WTC11 (cell line): Measurements from ENCODE around the gene RASAL2. TPM values are rescaled to one million over a fixed set of nuclear protein-coding genes. Genes with fewer than 3 reads are reported as not detected.
A peak's percentile ranks its signal among the peaks of the same experiment; 100 is the strongest.

Experiments used
- ATAC-seq: fragments of 200-7000 bp; cut with Tn5 transposase; 2 replicates; pipeline ENCODE4 v1.10.0; 2021; ENCODE audit warnings: mild to moderate bottlenecking, moderate library complexity
- CTCF ChIA-PET: fragments of 300-600 bp; sonication (Branson Sonifier 250); formaldehyde crosslinking; loops from one replicate; lab custom pipeline; 2021; ENCODE audit warnings: antibody characterized with exemption; lab: Charles Lee
- POLR2A ChIA-PET: fragments of 350-600 bp; sonication (Branson Sonifier 250); formaldehyde crosslinking; loops from one replicate; lab custom pipeline; 2021; ENCODE audit warnings: antibody characterized with exemption; lab: Charles Lee
- DNase-seq: peaks from one replicate; pipeline ENCODE4 v3.0.0; 2021; ENCODE audit warnings: low spot score
- H3K27ac Mint-ChIP-seq: 2 replicates; pipeline ENCODE4 v1.8.0; 2021; ENCODE audit warnings: mixed read lengths
- H3K27me3 Mint-ChIP-seq: 2 replicates; pipeline ENCODE4 v1.8.0; 2021; ENCODE audit warnings: low read depth, mild to moderate bottlenecking, moderate library complexity, mixed read lengths
- H3K36me3 Mint-ChIP-seq: 2 replicates; pipeline ENCODE4 v1.8.0; 2021; ENCODE audit warnings: mixed read lengths
- H3K4me1 Mint-ChIP-seq: 2 replicates; pipeline ENCODE4 v1.8.0; 2022; ENCODE audit warnings: mixed read lengths
- H3K4me3 Mint-ChIP-seq: 2 replicates; pipeline ENCODE4 v1.8.0; 2021; ENCODE audit warnings: mild to moderate bottlenecking, moderate library complexity, mixed read lengths
- H3K9me3 Mint-ChIP-seq: 2 replicates; pipeline ENCODE4 v1.8.0; 2021; ENCODE audit warnings: mixed read lengths
- ATF2 ChIP-seq: sonication (generic); formaldehyde crosslinking; IDR thresholded peaks from 2 replicates; pipeline ENCODE4 v1.8.1; 2022; ENCODE audit warnings: low read depth, missing genetic modification reagents, borderline replicate concordance
- CREM ChIP-seq: sonication (generic); formaldehyde crosslinking; IDR thresholded peaks from 2 replicates; pipeline ENCODE4 v1.8.1; 2022; ENCODE audit warnings: mild to moderate bottlenecking, missing genetic modification reagents, moderate library complexity
- CTCF ChIP-seq: fragments of 200-600 bp; IDR thresholded peaks from 2 replicates; pipeline ENCODE4 v1.8.0; 2022; ENCODE audit warnings: antibody characterized with exemption
- ELF4 ChIP-seq: sonication (generic); formaldehyde crosslinking; IDR thresholded peaks from 2 replicates; pipeline ENCODE4 v1.8.1; 2022; ENCODE audit warnings: low read depth, mild to moderate bottlenecking, moderate library complexity, missing genetic modification reagents
- ESRRA ChIP-seq: sonication (generic); formaldehyde crosslinking; IDR thresholded peaks from 2 replicates; pipeline ENCODE4 v1.8.1; 2022; ENCODE audit warnings: mild to moderate bottlenecking, missing genetic modification reagents, borderline replicate concordance
- ETV6 ChIP-seq: sonication (generic); formaldehyde crosslinking; IDR thresholded peaks from 2 replicates; pipeline ENCODE4 v1.8.1; 2022; ENCODE audit warnings: mild to moderate bottlenecking, missing genetic modification reagents
- FOXK1 ChIP-seq: sonication (generic); formaldehyde crosslinking; IDR thresholded peaks from 2 replicates; pipeline ENCODE4 v1.8.0; 2022; ENCODE audit warnings: mild to moderate bottlenecking, moderate library complexity, missing genetic modification reagents
- GTF2I ChIP-seq: fragments of 250-450 bp; sonication (Bioruptor Pico); conservative IDR thresholded peaks from 2 replicates; pipeline ENCODE4 v1.4.0; 2021; ENCODE audit warnings: mild to moderate bottlenecking
- JUN ChIP-seq: sonication (generic); formaldehyde crosslinking; IDR thresholded peaks from 2 replicates; pipeline ENCODE4 v1.8.0; 2023; ENCODE audit warnings: mild to moderate bottlenecking, missing genetic modification reagents
- KAT7 ChIP-seq: sonication (generic); formaldehyde crosslinking; IDR thresholded peaks from 2 replicates; pipeline ENCODE4 v1.8.1; 2023; ENCODE audit warnings: missing genetic modification reagents, mild to moderate bottlenecking, borderline replicate concordance
- MAX ChIP-seq: sonication (generic); formaldehyde crosslinking; IDR thresholded peaks from 2 replicates; pipeline ENCODE4 v1.8.0; 2022; ENCODE audit warnings: mild to moderate bottlenecking, missing genetic modification reagents
- MLX ChIP-seq: sonication (generic); formaldehyde crosslinking; IDR thresholded peaks from 2 replicates; pipeline ENCODE4 v1.8.1; 2023; ENCODE audit warnings: mild to moderate bottlenecking, missing genetic modification reagents, moderate library complexity
- NFE2L1 ChIP-seq: sonication (generic); formaldehyde crosslinking; IDR thresholded peaks from 2 replicates; pipeline ENCODE4 v1.8.1; 2023; ENCODE audit warnings: missing genetic modification reagents
- SMAD3 ChIP-seq: sonication (generic); formaldehyde crosslinking; IDR thresholded peaks from 2 replicates; pipeline ENCODE4 v1.8.0; 2022; ENCODE audit warnings: missing genetic modification reagents, mild to moderate bottlenecking, borderline replicate concordance
- SOX15 ChIP-seq: fragments of 250-450 bp; sonication (Bioruptor Pico); IDR thresholded peaks from 2 replicates; pipeline ENCODE4 v1.9.0; 2021; ENCODE audit warnings: mild to moderate bottlenecking
- STAT6 ChIP-seq: sonication (generic); formaldehyde crosslinking; conservative IDR thresholded peaks from 2 replicates; pipeline ENCODE4 v1.8.1; 2023; ENCODE audit warnings: mild to moderate bottlenecking, low read depth, missing genetic modification reagents, moderate library complexity
- TCF7 ChIP-seq: sonication (generic); formaldehyde crosslinking; IDR thresholded peaks from 2 replicates; pipeline ENCODE4 v1.8.0; 2022; ENCODE audit warnings: mild to moderate bottlenecking, low read depth, missing genetic modification reagents, moderate library complexity
- ZNF138 ChIP-seq: sonication (generic); formaldehyde crosslinking; conservative IDR thresholded peaks from 2 replicates; pipeline ENCODE4 v1.8.1; 2022; ENCODE audit warnings: mild to moderate bottlenecking, moderate library complexity, missing genetic modification reagents
- ZNF232 ChIP-seq: sonication (generic); formaldehyde crosslinking; IDR thresholded peaks from 2 replicates; pipeline ENCODE4 v1.8.0; 2022; ENCODE audit warnings: mild to moderate bottlenecking, missing genetic modification reagents
- ZNF423 ChIP-seq: fragments of 250-450 bp; sonication (Bioruptor Pico); IDR thresholded peaks from 2 replicates; pipeline ENCODE4 v2.1.2; 2022; ENCODE audit warnings: mild to moderate bottlenecking, moderate library complexity
- ZSCAN18 ChIP-seq: fragments of 250-450 bp; sonication (Bioruptor Pico); IDR thresholded peaks from 2 replicates; pipeline ENCODE4 v2.1.2; 2022; ENCODE audit warnings: mild to moderate bottlenecking, moderate library complexity
- total RNA-seq: library from RNA; stranded (reverse); gene quantifications from 3 replicates; pipeline ENCODE4 v1.2.3, GENCODE V29; 2021
- TF ChIP-seq, protein P1 (sequence below): sonication (generic); formaldehyde crosslinking; IDR thresholded peaks from 2 replicates; pipeline ENCODE4 v1.8.1; 2022; ENCODE audit warnings: missing genetic modification reagents, borderline replicate concordance
- TF ChIP-seq, protein P2 (sequence below): fragments of 250-450 bp; sonication (Bioruptor Pico); IDR thresholded peaks from 2 replicates; pipeline ENCODE4 v1.9.0; 2021; ENCODE audit warnings: mild to moderate bottlenecking

The RASAL2 gene
- total RNA-seq, 1 experiment from 2014 or later, result 29.5 TPM

GRCh38 chr1:178367151-178367550 lies 273.2 kb downstream of the RASAL2 start:
- CTCF ChIA-PET, result interaction anchor here (1.8 kb wide), 1 partner anchor 13 kb away, joined by 7 read pairs; no protein-coding TSS in a partner anchor
- ATAC-seq (no peak), DNase-seq (no peak)
- H3K36me3 Mint-ChIP-seq, result no peaks in the 10 kb centered on the region
- no peaks in the 10 kb centered on the region for H3K27me3 Mint-ChIP-seq
- peak overlapping the region; percentile 70; the same call in 1 of the 2 replicates for H3K27ac Mint-ChIP-seq
- H3K9me3 Mint-ChIP-seq, result no peaks in the 10 kb centered on the region
- no peak overlapping the region for H3K4me3 Mint-ChIP-seq
- H3K4me1 Mint-ChIP-seq, result peaks cover 2% of the 10 kb centered on the region; the same call in 1 of the 2 replicates
- TF ChIP-seq MLX (no peak), NFE2L1 (CRISPR knock-in tag) (no peak), KAT7 (no peak), CREM (CRISPR knock-in tag) (no peak), ESRRA (no peak), ZNF138 (CRISPR knock-in tag) (no peak), ZNF232 (CRISPR knock-in tag) (no peak), STAT6 (CRISPR knock-in tag) (no peak), TCF7 (CRISPR knock-in tag) (no peak), ZSCAN18 (CRISPR knock-in tag) (no peak), ETV6 (CRISPR knock-in tag) (no peak), ELF4 (CRISPR knock-in tag) (no peak)
- TF ChIP-seq, protein P1, sequence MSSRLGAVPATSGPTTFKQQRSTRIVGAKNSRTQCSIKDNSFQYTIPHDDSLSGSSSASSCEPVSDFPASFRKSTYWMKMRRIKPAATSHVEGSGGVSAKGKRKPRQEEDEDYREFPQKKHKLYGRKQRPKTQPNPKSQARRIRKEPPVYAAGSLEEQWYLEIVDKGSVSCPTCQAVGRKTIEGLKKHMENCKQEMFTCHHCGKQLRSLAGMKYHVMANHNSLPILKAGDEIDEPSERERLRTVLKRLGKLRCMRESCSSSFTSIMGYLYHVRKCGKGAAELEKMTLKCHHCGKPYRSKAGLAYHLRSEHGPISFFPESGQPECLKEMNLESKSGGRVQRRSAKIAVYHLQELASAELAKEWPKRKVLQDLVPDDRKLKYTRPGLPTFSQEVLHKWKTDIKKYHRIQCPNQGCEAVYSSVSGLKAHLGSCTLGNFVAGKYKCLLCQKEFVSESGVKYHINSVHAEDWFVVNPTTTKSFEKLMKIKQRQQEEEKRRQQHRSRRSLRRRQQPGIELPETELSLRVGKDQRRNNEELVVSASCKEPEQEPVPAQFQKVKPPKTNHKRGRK (CRISPR knock-in tag), result no peak
- TF ChIP-seq, protein P2, sequence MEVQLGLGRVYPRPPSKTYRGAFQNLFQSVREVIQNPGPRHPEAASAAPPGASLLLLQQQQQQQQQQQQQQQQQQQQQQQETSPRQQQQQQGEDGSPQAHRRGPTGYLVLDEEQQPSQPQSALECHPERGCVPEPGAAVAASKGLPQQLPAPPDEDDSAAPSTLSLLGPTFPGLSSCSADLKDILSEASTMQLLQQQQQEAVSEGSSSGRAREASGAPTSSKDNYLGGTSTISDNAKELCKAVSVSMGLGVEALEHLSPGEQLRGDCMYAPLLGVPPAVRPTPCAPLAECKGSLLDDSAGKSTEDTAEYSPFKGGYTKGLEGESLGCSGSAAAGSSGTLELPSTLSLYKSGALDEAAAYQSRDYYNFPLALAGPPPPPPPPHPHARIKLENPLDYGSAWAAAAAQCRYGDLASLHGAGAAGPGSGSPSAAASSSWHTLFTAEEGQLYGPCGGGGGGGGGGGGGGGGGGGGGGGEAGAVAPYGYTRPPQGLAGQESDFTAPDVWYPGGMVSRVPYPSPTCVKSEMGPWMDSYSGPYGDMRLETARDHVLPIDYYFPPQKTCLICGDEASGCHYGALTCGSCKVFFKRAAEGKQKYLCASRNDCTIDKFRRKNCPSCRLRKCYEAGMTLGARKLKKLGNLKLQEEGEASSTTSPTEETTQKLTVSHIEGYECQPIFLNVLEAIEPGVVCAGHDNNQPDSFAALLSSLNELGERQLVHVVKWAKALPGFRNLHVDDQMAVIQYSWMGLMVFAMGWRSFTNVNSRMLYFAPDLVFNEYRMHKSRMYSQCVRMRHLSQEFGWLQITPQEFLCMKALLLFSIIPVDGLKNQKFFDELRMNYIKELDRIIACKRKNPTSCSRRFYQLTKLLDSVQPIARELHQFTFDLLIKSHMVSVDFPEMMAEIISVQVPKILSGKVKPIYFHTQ (CRISPR knock-in tag), result no peak
- POLR2A ChIA-PET, result no interaction called here

DNA sequence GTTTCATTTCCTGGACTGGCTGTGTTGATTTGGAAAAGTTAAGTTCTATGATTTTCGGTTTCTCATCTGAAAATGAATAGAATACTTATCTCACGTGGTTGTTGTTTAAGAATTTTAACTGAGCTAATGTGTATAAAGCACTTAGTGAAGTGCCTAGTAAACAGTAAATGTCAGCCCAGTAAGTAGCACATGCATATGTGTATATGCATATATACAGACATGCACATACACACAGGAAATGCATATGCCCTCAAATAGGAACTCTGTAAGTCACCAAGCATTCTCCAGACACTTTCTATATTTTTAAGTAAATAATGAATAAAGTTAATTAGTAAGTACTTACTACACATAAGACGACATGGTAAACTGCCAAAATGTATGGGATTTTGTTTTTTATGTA lies 274.3 kb downstream of the RASAL2 start:
- DNase-seq, result no peak
- POLR2A ChIA-PET, result no interaction called here
- no peak for ATAC-seq
- H3K27ac Mint-ChIP-seq, result no peak overlapping the region
- CTCF ChIA-PET, result interaction anchor here (1.8 kb wide), 1 partner anchor 11 kb away, joined by 7 read pairs; no protein-coding TSS in a partner anchor
- H3K27me3 Mint-ChIP-seq, result no peaks in the 10 kb centered on the region
- no peaks in the 10 kb centered on the region for H3K36me3 Mint-ChIP-seq
- no peak overlapping the region for H3K4me3 Mint-ChIP-seq
- H3K9me3 Mint-ChIP-seq, result no peaks in the 10 kb centered on the region
- peaks cover 2% of the 10 kb centered on the region; the same call in 1 of the 2 replicates for H3K4me1 Mint-ChIP-seq
- no peak for TF ChIP-seq MAX (CRISPR knock-in tag)
- TF ChIP-seq FOXK1, result no peak
- TF ChIP-seq GTF2I (CRISPR knock-in tag), result no peak
- TF ChIP-seq TCF7 (CRISPR knock-in tag), result no peak
- no peak for TF ChIP-seq JUN (CRISPR knock-in tag)
- no peak for TF ChIP-seq SOX15 (CRISPR knock-in tag)
- TF ChIP-seq ZNF232 (CRISPR knock-in tag), result no peak
- no peak for TF ChIP-seq ZNF423 (CRISPR knock-in tag)
- TF ChIP-seq CTCF, result no peak
- no peak for TF ChIP-seq KAT7
- TF ChIP-seq ATF2 (CRISPR knock-in tag), result no peak
- TF ChIP-seq NFE2L1 (CRISPR knock-in tag), result no peak
- no peak for TF ChIP-seq SMAD3 (CRISPR knock-in tag)
